ENCODE results near the gene C2CD3. TPM values are rescaled to one million over a fixed set of nuclear protein-coding genes. Genes with fewer than 3 reads are reported as not detected.
A peak's percentile ranks its signal among the peaks of the same experiment; 100 is the strongest.

C2CD3 gene
- total RNA-seq, 1 donor: 21.7 TPM

GRCh38 chr11:73981051-73981805, 189.6 kb downstream of the C2CD3 start:
- no peak for TF ChIP-seq CTCF (IDR thresholded peaks at IDR 0.05; ENCODE audit: insufficient read depth, low read length)
- no peak for DNase-seq (ENCODE audit: low read depth)
- no peak overlapping the region for H3K4me3 ChIP-seq (ENCODE audit: low read depth, low read length)

DNA sequence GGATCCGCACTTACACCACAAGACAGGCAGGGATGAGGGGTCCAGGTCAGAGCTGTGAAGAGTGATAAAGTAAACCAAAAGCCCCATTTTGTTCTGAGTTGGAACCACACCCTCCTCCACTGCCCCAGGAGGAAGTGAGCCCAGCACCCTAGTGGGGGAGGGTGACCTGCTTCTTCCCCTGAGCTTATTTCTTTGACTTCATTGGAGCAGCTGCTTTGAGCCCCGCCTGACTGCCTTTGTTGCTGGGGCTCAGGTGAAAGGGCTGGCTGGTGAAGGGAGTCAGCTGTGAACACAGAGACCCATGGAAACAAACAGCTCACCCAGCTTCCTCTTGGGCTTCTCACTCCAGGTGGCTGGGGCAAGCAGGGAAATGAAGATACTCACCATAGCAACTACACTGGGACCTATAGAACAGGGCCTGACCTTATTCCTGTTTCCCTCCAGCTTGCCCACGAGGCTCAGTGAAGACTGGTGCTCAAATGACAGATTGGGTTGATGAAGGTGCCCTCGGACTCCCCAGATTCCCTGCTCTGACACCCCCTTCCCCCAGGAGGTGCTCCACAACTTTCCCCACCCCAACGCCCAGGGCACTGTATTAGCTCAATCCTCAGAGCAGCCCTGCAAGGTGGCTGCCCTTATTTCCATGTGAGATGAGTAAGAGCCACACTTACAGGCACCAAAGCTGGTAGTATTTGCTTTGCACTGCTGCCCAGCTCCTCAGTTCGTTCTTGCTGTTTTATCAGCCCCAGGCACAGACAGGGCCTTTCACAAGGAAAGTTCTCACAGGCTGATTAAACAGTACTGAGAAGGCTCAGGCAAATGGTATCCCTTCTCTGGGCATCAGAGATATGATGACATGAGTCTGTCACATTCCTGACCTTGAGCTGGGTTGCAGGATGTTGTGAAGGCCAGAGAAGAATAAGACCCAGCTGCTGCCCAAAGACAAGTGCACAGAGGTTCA, 190.5 kb downstream of the C2CD3 start:
- DNase-seq (ENCODE audit: low read depth): no peak
- no peak for TF ChIP-seq CTCF (IDR thresholded peaks at IDR 0.05; ENCODE audit: insufficient read depth, low read length)
- H3K4me3 ChIP-seq (ENCODE audit: low read depth, low read length): no peak overlapping the region

DNA sequence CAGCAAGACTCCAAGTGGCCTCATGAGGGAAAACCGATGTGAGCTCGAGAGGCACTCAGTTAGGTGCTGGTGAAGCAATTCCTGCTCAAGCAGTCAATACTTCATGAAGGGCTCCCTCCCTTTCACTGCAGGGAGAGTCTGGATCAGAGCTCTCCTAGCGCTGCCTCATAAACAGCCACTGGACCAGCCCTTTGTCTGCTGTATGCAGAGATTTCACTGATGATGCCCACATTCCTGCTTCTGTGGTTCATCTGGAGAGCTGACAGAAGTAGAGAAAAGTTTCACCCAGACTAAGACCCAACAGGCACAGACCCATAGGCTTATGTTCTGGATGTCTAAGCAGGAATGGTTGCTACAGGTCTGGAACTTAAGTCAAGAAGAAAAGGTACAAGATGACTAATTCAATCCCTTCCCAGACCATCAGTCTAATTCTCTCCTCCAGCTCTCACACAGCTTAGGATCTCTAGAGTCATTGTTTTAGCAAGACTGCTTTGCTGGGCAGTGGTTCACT, 192.2 kb downstream of the C2CD3 start:
- H3K4me3 ChIP-seq (ENCODE audit: low read depth, low read length): no peak overlapping the region
- no peak for TF ChIP-seq CTCF (IDR thresholded peaks at IDR 0.05; ENCODE audit: insufficient read depth, low read length)
- DNase-seq (ENCODE audit: low read depth): peak; percentile 18

DNA sequence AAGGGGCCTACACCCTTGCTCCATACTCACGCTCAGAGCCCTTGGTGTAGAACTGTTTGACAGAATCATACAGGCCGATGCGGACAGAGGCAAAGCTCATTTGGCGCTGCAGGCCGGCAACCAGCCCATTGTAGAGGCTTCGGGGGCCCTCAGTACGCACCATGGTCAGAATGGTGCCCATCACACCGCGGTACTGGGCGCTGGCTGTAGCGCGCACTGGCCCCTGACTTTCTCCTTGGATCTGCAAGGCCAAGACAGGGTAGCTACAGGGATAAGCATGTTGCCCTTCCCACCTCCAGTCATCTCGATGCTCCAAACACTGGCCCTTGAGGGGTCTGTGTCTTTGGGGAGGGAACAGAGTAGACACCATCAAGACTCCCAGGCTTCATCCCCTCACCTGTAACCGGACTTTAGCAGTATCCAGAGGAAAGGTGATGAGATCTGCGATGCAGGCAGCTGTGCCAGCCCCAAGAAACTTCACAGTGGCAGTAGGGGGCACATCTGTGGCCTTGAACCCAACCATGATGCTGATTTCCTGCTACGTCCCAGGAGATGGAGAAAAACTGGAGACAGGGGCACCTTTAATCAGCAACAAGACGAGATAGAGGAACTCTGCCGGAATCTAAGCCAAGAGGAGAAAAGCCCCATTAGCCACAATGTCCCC, 192.8 kb downstream of the C2CD3 start:
- no peak for TF ChIP-seq CTCF (IDR thresholded peaks at IDR 0.05; ENCODE audit: insufficient read depth, low read length)
- H3K4me3 ChIP-seq (ENCODE audit: low read depth, low read length): no peak overlapping the region
- no peak for DNase-seq (ENCODE audit: low read depth)

- no peak overlapping the region for H3K4me3 ChIP-seq (ENCODE audit: low read depth, low read length)
- no peak for DNase-seq (ENCODE audit: low read depth)
- TF ChIP-seq CTCF (IDR thresholded peaks at IDR 0.05; ENCODE audit: insufficient read depth, low read length): no peak
Observed at GRCh38 chr11:73976451-73977151, 194.2 kb downstream of the C2CD3 start.

DNA sequence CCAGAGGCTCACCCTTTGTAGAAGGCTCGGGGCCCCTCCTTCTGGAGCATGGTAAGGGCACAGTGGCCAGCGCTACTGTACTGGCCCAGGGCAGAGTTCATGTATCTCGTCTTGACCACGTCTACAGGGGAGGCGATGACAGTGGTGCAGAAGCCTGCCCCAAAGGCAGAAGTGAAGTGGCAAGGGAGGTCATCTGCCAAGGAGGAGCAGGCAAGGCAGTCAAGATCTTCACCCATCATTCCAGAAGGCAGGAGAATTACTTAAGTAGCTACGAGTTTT, 195.4 kb downstream of the C2CD3 start:
- no peak overlapping the region for H3K4me3 ChIP-seq (ENCODE audit: low read depth, low read length)
- DNase-seq (ENCODE audit: low read depth): no peak
- no peak for TF ChIP-seq CTCF (IDR thresholded peaks at IDR 0.05; ENCODE audit: insufficient read depth, low read length)

Data from fibroblast of the aortic adventitia (primary cell).